ENCODE data around the gene PDE6H.

The PDE6H gene

DNA sequence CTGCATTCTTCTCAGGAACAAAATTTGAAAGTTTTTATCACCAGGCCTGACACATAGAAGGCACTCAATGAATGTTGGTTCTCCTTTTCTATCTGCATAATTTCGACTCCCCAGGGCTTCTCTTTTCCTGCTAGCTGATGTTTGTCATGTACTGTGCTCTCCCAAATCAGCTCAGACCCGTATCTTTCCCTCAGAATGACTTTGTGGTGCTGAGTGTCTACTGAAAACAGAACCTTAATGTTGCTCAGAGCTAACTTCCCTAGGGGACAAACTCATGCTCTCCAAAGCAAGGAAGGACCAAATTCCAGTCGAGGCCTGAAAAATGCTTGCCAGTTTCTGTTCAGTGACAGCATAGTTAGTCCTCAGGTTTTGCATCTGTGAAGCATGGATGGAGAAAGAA lies 13.4 kb upstream of the PDE6H start:
- Histone ChIP-seq H3K9me3 (ENCODE audit: insufficient read depth, low read length, severe bottlenecking) (no peaks in the 10 kb centered on the region), H3K4me1 (ENCODE audit: insufficient read depth, low read length) (peaks cover 86% of the 10 kb centered on the region), H3K79me2 (ENCODE audit: insufficient read depth, low read length) (peaks cover 99% of the 10 kb centered on the region), H4K20me1 (ENCODE audit: insufficient read depth, low read length) (peaks cover 30% of the 10 kb centered on the region), H3K36me3 (ENCODE audit: insufficient read depth, low read length) (peaks cover 46% of the 10 kb centered on the region), H3K4me2 (ENCODE audit: insufficient read depth, low read length) (peak overlapping the region; percentile 89), H3K27me3 (ENCODE audit: insufficient read depth, low read length, poor library complexity) (no peaks in the 10 kb centered on the region), H3K4me3 (ENCODE audit: low read depth in 1 of 2, low read length in 2 of 2) (peak overlapping the region; percentile 41 to 77), H3K27ac (ENCODE audit: low read length) (peak overlapping the region; percentile 87), H3K9ac (ENCODE audit: low read depth, low read length) (peak overlapping the region; percentile 78), H2AFZ (ENCODE audit: low read depth, low read length) (no peak overlapping the region)
- ATAC-seq (ENCODE audit: insufficient read depth, low read depth) (no peak), DNase-seq (no peak)
- no peak for TF ChIP-seq EZH2 (IDR thresholded peaks at IDR 0.05; ENCODE audit: borderline replicate concordance, low read depth, low read length, severe bottlenecking)
- TF ChIP-seq, protein P1, sequence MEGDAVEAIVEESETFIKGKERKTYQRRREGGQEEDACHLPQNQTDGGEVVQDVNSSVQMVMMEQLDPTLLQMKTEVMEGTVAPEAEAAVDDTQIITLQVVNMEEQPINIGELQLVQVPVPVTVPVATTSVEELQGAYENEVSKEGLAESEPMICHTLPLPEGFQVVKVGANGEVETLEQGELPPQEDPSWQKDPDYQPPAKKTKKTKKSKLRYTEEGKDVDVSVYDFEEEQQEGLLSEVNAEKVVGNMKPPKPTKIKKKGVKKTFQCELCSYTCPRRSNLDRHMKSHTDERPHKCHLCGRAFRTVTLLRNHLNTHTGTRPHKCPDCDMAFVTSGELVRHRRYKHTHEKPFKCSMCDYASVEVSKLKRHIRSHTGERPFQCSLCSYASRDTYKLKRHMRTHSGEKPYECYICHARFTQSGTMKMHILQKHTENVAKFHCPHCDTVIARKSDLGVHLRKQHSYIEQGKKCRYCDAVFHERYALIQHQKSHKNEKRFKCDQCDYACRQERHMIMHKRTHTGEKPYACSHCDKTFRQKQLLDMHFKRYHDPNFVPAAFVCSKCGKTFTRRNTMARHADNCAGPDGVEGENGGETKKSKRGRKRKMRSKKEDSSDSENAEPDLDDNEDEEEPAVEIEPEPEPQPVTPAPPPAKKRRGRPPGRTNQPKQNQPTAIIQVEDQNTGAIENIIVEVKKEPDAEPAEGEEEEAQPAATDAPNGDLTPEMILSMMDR (IDR thresholded peaks at IDR 0.05; ENCODE audit: borderline replicate concordance, extremely low read depth, low read length, poor library complexity, severe bottlenecking): no peak

DNA sequence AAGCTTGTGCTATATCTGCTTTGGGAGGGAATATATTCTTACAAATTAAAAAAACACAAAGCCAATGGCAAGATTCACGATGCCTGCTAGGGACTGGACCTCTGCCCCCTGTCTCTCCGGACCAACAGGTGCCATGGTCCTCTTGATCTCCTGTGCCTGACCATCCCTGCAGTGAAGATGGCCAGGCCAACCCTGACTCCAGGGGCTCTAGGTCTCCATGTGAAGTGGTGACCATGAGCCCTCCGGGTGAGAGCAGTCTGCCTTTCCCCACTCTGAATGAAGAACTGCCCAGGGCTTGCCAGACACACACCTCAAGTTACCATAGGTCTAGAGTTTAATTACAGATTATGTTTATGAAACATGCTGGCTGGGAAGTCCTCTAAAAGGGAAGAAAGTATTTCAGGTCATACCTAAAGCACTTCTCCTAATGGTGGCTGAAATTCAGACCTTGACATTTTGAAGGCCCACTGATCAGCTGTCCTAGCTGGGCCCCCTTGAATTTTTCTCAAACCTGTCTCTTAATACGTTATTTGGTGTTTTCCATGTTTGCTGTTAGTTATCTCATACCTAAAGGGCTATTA lies 12.8 kb upstream of the PDE6H start:
- Histone ChIP-seq H3K36me3 (ENCODE audit: insufficient read depth, low read length) (peaks cover 44% of the 10 kb centered on the region), H3K9me3 (ENCODE audit: insufficient read depth, low read length, severe bottlenecking) (no peaks in the 10 kb centered on the region), H3K4me3 (ENCODE audit: low read depth in 1 of 2, low read length in 2 of 2) (peak overlapping the region; percentile 41 to 77), H3K4me1 (ENCODE audit: insufficient read depth, low read length) (peaks cover 86% of the 10 kb centered on the region), H3K27me3 (ENCODE audit: insufficient read depth, low read length, poor library complexity) (no peaks in the 10 kb centered on the region), H2AFZ (ENCODE audit: low read depth, low read length) (no peak overlapping the region), H3K4me2 (ENCODE audit: insufficient read depth, low read length) (peak overlapping the region; percentile 89), H3K9ac (ENCODE audit: low read depth, low read length) (peak overlapping the region; percentile 78), H4K20me1 (ENCODE audit: insufficient read depth, low read length) (peaks cover 29% of the 10 kb centered on the region), H3K79me2 (ENCODE audit: insufficient read depth, low read length) (peaks cover 95% of the 10 kb centered on the region), H3K27ac (ENCODE audit: low read length) (peak overlapping the region; percentile 87)
- DNase-seq (no peak), ATAC-seq (ENCODE audit: insufficient read depth, low read depth) (no peak)
- TF ChIP-seq, protein P1 (IDR thresholded peaks at IDR 0.05; ENCODE audit: borderline replicate concordance, extremely low read depth, low read length, poor library complexity, severe bottlenecking): no peak
- TF ChIP-seq EZH2 (IDR thresholded peaks at IDR 0.05; ENCODE audit: borderline replicate concordance, low read depth, low read length, severe bottlenecking): no peak

DNA sequence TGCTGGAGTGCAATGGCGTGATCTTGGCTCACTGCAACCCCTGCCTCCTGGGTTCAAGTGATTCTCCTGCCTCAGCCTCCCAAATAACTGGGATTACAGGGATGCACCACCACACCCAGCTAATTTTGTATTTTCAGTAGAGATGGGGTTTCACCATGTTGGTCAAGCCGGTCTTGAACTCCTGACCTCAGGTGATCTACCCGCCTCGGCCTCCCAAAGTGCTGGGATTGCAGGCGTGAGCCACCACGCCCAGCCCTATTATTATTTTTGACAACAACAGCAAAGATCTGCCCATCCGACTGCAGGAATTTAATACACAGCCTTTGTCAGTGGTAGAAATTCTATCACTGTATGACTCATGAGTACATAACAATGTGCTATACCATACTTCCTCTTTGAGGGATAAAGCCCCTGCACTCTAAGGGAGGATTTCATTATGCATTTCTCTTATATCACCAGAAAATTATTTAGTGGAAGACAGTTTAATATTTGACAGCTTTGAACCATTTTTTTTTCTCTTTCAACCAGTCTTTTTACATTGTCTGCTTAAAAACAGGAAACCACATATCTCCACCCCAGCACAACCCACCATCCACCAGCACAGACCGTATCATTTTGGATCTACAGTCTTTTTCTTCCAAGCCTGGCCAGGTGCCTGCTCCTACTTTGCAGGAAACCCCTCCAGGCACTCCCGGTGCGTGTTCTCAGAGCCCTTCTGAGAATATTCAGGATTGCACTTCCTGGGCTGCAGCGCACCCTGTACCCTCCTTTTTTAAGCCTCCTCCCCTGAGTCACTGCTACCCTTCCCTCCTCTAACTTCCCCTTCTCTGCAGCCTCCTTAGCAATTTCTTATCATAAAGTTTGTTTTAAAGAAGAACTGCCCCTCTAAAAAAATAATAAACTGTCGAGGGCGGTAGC lies 12.0 kb upstream of the PDE6H start:
- TF ChIP-seq, protein P1 (IDR thresholded peaks at IDR 0.05; ENCODE audit: borderline replicate concordance, extremely low read depth, low read length, poor library complexity, severe bottlenecking): no peak
- no peak for TF ChIP-seq EZH2 (IDR thresholded peaks at IDR 0.05; ENCODE audit: borderline replicate concordance, low read depth, low read length, severe bottlenecking)
- Histone ChIP-seq H3K9ac (ENCODE audit: low read depth, low read length) (peak overlapping the region; percentile 78), H4K20me1 (ENCODE audit: insufficient read depth, low read length) (peaks cover 29% of the 10 kb centered on the region), H3K4me3 (ENCODE audit: low read depth in 1 of 2, low read length in 2 of 2) (peak overlapping the region; percentile 41 to 77), H3K4me2 (ENCODE audit: insufficient read depth, low read length) (peak overlapping the region; percentile 89), H3K4me1 (ENCODE audit: insufficient read depth, low read length) (peaks cover 79% of the 10 kb centered on the region), H3K27me3 (ENCODE audit: insufficient read depth, low read length, poor library complexity) (no peaks in the 10 kb centered on the region), H3K79me2 (ENCODE audit: insufficient read depth, low read length) (peaks cover 87% of the 10 kb centered on the region), H3K27ac (ENCODE audit: low read length) (peak overlapping the region; percentile 87), H2AFZ (ENCODE audit: low read depth, low read length) (no peak overlapping the region), H3K9me3 (ENCODE audit: insufficient read depth, low read length, severe bottlenecking) (no peaks in the 10 kb centered on the region), H3K36me3 (ENCODE audit: insufficient read depth, low read length) (peaks cover 43% of the 10 kb centered on the region)
- DNase-seq (peak; percentile 78), ATAC-seq (ENCODE audit: insufficient read depth, low read depth) (peak; percentile 52)

Data from DND-41 (cell line).